K562 (cell line): ENCODE results near the gene STX2. TPM values are rescaled to one million over a fixed set of nuclear protein-coding genes. Genes with fewer than 3 reads are reported as not detected.

Source experiments
- CAMTA2 ChIP-seq: fragments of 250-450 bp; sonication (Bioruptor Pico); conservative IDR thresholded peaks from 2 replicates; pipeline ENCODE4 v1.5.1; 2022
- CBX5 ChIP-seq: IDR thresholded peaks from 2 replicates; pipeline ENCODE4 v1.6.1; 2014; ENCODE audit warnings: low read depth, borderline replicate concordance
- HDAC8 ChIP-seq: fragments of 450-650 bp; IDR thresholded peaks from 2 replicates; pipeline ENCODE4 v1.6.1; 2016; ENCODE audit warnings: mild to moderate bottlenecking, missing genetic modification characterization, moderate library complexity, missing compliant biosample characterization
- KAT2B ChIP-seq: IDR thresholded peaks from one replicate; pipeline ENCODE4 v1.6.1; 2012; ENCODE audit warnings: low read depth, mild to moderate bottlenecking, control low read depth, inconsistent platforms, low read length, moderate library complexity
- MED1 ChIP-seq: sonication (generic); formaldehyde crosslinking; IDR thresholded peaks from 2 replicates; pipeline ENCODE4 v1.8.1; 2023; ENCODE audit warnings: missing genetic modification reagents, borderline replicate concordance
- NBN ChIP-seq: fragments of 450-650 bp; IDR thresholded peaks from 2 replicates; pipeline ENCODE4 v1.6.1; 2016; ENCODE audit warnings: low read depth, mild to moderate bottlenecking
- NCOA6 ChIP-seq: fragments of 450-650 bp; IDR thresholded peaks from 2 replicates; pipeline ENCODE4 v1.6.1; 2017; ENCODE audit warnings: mild to moderate bottlenecking
- PHF21A ChIP-seq: fragments of 450-650 bp; IDR thresholded peaks from 2 replicates; pipeline ENCODE4 v1.6.1; 2017; ENCODE audit warnings: low read depth, borderline replicate concordance
- POLR2H ChIP-seq: IDR thresholded peaks from 2 replicates; pipeline ENCODE4 v1.6.1; 2016; ENCODE audit warnings: missing genetic modification characterization, low read depth, mild to moderate bottlenecking, control low read depth, missing compliant biosample characterization, moderate library complexity
- SMAD4 ChIP-seq: fragments of 250-450 bp; sonication (Bioruptor Pico); conservative IDR thresholded peaks from 2 replicates; pipeline ENCODE4 v1.8.0; 2021; ENCODE audit warnings: inconsistent platforms, mild to moderate bottlenecking, moderate library complexity
- TEAD4 ChIP-seq, 2 experiments: sonication (generic) in 1 of 2; formaldehyde crosslinking in 1 of 2; IDR thresholded peaks; 2 replicates each; pipeline versions ENCODE4 v1.6.1 to v1.8.0; 2012 to 2022; ENCODE audit warnings: borderline replicate concordance in 1 of 2, inconsistent platforms in 1 of 2, low read length in 1 of 2, mild to moderate bottlenecking in 1 of 2, missing genetic modification reagents in 1 of 2
- ZBTB11 ChIP-seq, 3 experiments: fragments of 200-800 bp in 1 of 3; fragments of 250-450 bp in 1 of 3; fragments of 450-650 bp in 1 of 3; sonication (Bioruptor Pico) in 1 of 3; sonication (Bioruptor generic) in 1 of 3; formaldehyde crosslinking in 1 of 3; IDR thresholded peaks; 2 replicates each; pipeline versions ENCODE4 v1.6.1 to v1.8.0; 2016 to 2022; ENCODE audit warnings: mild to moderate bottlenecking in 2 of 3, missing genetic modification characterization in 2 of 3, missing compliant biosample characterization in 1 of 3, moderate library complexity in 1 of 3
- ZBTB8A ChIP-seq: fragments of 450-650 bp; IDR thresholded peaks from 2 replicates; pipeline ENCODE4 v1.6.1; 2018; ENCODE audit warnings: mild to moderate bottlenecking, moderate library complexity; ENCODE audit not compliant: partially characterized antibody
- polyA plus RNA-seq, 8 experiments: library from polyadenylated mRNA; depleted of rRNA in 4 of 8; stranded (reverse) in 5 of 8; unstranded in 3 of 8; fragments of >200 nt; fragmentation: Nextera tagmentation in 2 of 8; fragmentation: Illumina TruSeq in 1 of 8; extraction: Ambion mirVana in 2 of 8; extraction: Trizol in 1 of 8; gene quantifications; 2 replicates each; pipeline versions ENCODE4 v1.2.1 to v1.2.3, GENCODE V29; 2011 to 2014; ENCODE audit warnings: inconsistent platforms in 1 of 8, missing spikeins in 1 of 8
- total RNA-seq, 7 experiments: library from RNA; depleted of rRNA in 6 of 7; stranded (reverse); fragments of >200 nt in 6 of 7; fragmentation: Illumina TruSeq in 2 of 7; extraction: Trizol in 2 of 7; gene quantifications; 2 replicates each; pipeline versions ENCODE4 v1.2.1 to v1.2.3, GENCODE V29; 2011 to 2021; ENCODE audit warnings: low replicate concordance in 1 of 7

Gene STX2
- total and polyA plus RNA-seq, 9 of the 15 experiments (the other 6 are each of a cell fraction or from before 2014, with no cell fraction given): 22.2 to 54.6 (median 30.8) TPM

GRCh38 chr12:130871286-130872178, 32.5 kb upstream of the STX2 start, which contains the start of gene RAN (continued):
- TF ChIP-seq ZBTB11 (CRISPR knock-in tag; IDR thresholded peaks at IDR 0.05): no peak; a peak in 1 of 6 replicates
- TF ChIP-seq CBX5: no peak
- TF ChIP-seq PHF21A: no peak
- no peak; the same call in 1 of the 2 replicates for TF ChIP-seq NBN
- TF ChIP-seq MED1 (CRISPR knock-in tag): no peak
- peak; percentile 13 for TF ChIP-seq SMAD4 (CRISPR knock-in tag)
- TF ChIP-seq POLR2H (tag): peak; percentile 56
- TF ChIP-seq KAT2B: no peak
- TF ChIP-seq NCOA6: peak; percentile 65; the same call in 1 of the 2 replicates
- 0 out of 2 replicates have a peak, but pooled peaks have one; percentile 32 for TF ChIP-seq HDAC8 (tag)
- TF ChIP-seq CAMTA2 (CRISPR knock-in tag): no peak
- TF ChIP-seq TEAD4 (IDR thresholded peaks at IDR 0.05; ENCODE audit: low read length): no peak
- no peak for TF ChIP-seq TEAD4 (CRISPR knock-in tag; IDR thresholded peaks at IDR 0.05; ENCODE audit: borderline replicate concordance)
- TF ChIP-seq ZBTB8A: no peak
